ENCODE data around the gene IRAK1.

The IRAK1 gene

GRCh38 chrX:154040307-154040756 is 20.6 kb upstream of the IRAK1 start:
- DNase-seq (ENCODE audit: low read depth) = no peak

- DNase-seq (ENCODE audit: low read depth) = no peak
Measured at GRCh38 chrX:154039577-154039976, 19.9 kb upstream of the IRAK1 start.

GRCh38 chrX:154038656-154039055 is 19.0 kb upstream of the IRAK1 start:
- no peak for DNase-seq (ENCODE audit: low read depth)

- no peak for DNase-seq (ENCODE audit: low read depth)
Measured at GRCh38 chrX:154037754-154038153, 18.1 kb upstream of the IRAK1 start.

GRCh38 chrX:154036513-154036912 is 16.8 kb upstream of the IRAK1 start:
- no peak for DNase-seq (ENCODE audit: low read depth)

- no peak for DNase-seq (ENCODE audit: low read depth)
Measured at GRCh38 chrX:154033848-154034247, 14.1 kb upstream of the IRAK1 start.

GRCh38 chrX:154032653-154033052 is 13.0 kb upstream of the IRAK1 start:
- DNase-seq (ENCODE audit: low read depth) = no peak

- DNase-seq (ENCODE audit: low read depth) = no peak
Measured at GRCh38 chrX:154032160-154032559, 12.5 kb upstream of the IRAK1 start.

GRCh38 chrX:154030715-154031305 is 11.1 kb upstream of the IRAK1 start:
- no peak for DNase-seq (ENCODE audit: low read depth)

GRCh38 chrX:154030266-154030665 is 10.6 kb upstream of the IRAK1 start:
- DNase-seq (ENCODE audit: low read depth) = no peak

GRCh38 chrX:154029439-154029838 is 9.7 kb upstream of the IRAK1 start:
- no peak for DNase-seq (ENCODE audit: low read depth)

- DNase-seq (ENCODE audit: low read depth) = no peak
Measured at GRCh38 chrX:154028502-154029184, 8.9 kb upstream of the IRAK1 start.

- no peak for DNase-seq (ENCODE audit: low read depth)
Measured at GRCh38 chrX:154027986-154028385, 8.3 kb upstream of the IRAK1 start.

GRCh38 chrX:154027022-154027402 is 7.3 kb upstream of the IRAK1 start:
- no peak for DNase-seq (ENCODE audit: low read depth)

GRCh38 chrX:154026136-154027021 is 6.7 kb upstream of the IRAK1 start:
- no peak for DNase-seq (ENCODE audit: low read depth)

GRCh38 chrX:154025230-154025629 is 5.5 kb upstream of the IRAK1 start:
- no peak for DNase-seq (ENCODE audit: low read depth)

GRCh38 chrX:154024271-154024670 is 4.6 kb upstream of the IRAK1 start:
- no peak for DNase-seq (ENCODE audit: low read depth)

- no peak for DNase-seq (ENCODE audit: low read depth)
Measured at GRCh38 chrX:154023276-154024000, 3.7 kb upstream of the IRAK1 start.

- DNase-seq (ENCODE audit: low read depth) = no peak
Measured at GRCh38 chrX:154022108-154022507, 2.4 kb upstream of the IRAK1 start.

- no peak for DNase-seq (ENCODE audit: low read depth)
Measured at GRCh38 chrX:154021131-154021611, 1.5 kb upstream of the IRAK1 start.

- no peak for DNase-seq (ENCODE audit: low read depth)
Measured at GRCh38 chrX:154020536-154021115, 924 bp upstream of the IRAK1 start.

Data from CMK (cell line).